ENCODE measurements around the gene ZFYVE16. TPM values are rescaled to one million over a fixed set of nuclear protein-coding genes. Genes with fewer than 3 reads are reported as not detected.

The ZFYVE16 gene
- total and polyA plus RNA-seq, 7 donors: 8.6 to 43.2 (median 29.6) TPM

GRCh38 chr5:80479713-80480112 is 71.8 kb downstream of the ZFYVE16 start:
- no peak overlapping the region for H3K27ac ChIP-seq
- H3K4me1 ChIP-seq: no peaks in the 10 kb centered on the region
- intact Hi-C loops (cut with DNase I): no loop called here
- DNase-seq: no peak
- TF ChIP-seq CTCF (IDR thresholded peaks at IDR 0.05) (no peak), EP300 (IDR thresholded peaks at IDR 0.05) (no peak), POLR2AphosphoS5 (IDR thresholded peaks at IDR 0.05) (no peak), POLR2A (IDR thresholded peaks at IDR 0.05) (no peak)
- H3K36me3 ChIP-seq: peaks cover 0 to 29% (median 6%) of the 10 kb centered on the region in 4 donors
- no peaks in the 10 kb centered on the region for H3K27me3 ChIP-seq
- H3K9me3 ChIP-seq: no peaks in the 10 kb centered on the region
- H3K4me3 ChIP-seq: no peak overlapping the region

DNA sequence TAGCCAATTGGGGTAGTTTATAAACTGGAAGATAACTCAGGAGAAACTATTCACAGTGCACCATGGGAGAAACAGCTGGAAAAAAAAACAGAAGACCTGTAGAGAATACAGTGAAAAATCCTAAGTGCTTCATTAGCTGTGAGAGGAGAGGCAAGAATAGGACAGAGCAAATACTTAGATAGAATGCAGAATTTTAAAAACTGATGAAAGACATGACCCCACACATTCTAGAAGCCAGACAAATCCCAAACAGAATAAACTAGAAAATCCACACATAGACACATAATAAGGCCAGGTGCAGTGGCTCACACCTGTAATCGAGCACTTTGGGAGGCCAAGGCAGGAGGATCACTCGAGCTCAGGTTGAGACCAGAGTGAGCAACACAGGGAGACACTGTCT is 72.5 kb downstream of the ZFYVE16 start:
- intact Hi-C loops (cut with DNase I): no loop called here
- WGBS, 2 donors: 96% methylated on average over 2 of the region's 2 CpGs

DNA sequence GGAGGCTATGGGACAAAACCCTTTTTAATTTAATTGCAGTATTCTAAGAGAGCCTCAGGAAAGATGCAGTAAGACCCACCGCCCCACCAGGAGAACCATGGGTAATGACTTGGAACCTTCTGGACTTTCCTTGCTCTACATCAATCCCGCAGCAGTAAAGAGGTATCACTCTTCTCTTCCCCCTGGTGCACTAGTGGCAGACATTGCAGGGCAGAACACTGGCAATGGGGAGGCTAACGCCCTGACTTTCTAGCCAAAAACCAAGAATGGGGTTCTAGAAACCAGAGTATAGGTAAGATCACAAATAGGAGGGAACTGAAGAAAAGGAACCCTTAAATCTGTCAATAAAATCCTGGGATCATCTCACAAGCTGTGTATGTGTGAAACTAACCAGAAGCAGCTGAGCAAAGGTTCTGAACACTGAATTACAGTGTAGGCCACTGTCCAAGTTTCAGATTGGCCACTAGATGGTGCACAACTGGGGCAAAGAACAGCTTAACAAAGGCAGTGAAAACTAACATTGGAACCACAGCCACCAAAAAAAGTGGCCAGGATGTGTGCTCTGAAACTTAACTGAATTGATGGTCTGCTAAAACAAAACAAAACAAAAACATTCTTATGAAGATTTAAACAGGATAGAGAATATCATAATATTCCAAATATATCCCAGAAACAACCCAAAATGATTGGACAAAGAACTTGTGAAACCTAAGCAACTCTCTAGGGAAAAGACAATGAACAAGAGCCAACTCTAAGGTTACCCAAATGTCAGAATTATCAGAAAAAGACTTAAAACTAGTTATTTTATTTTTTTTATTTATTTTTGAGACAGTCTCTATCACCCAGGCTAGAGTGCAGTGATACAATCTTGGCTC is 73.4 kb downstream of the ZFYVE16 start:
- 90 to 94% methylated on average over 3 of the region's 3 CpGs for WGBS, 2 donors
- no peaks in the 10 kb centered on the region for H3K27me3 ChIP-seq
- H3K27ac ChIP-seq: no peak overlapping the region
- H3K4me3 ChIP-seq: no peak overlapping the region
- no peaks in the 10 kb centered on the region for H3K9me3 ChIP-seq
- intact Hi-C loops (cut with DNase I): no loop called here
- peak in 2 of 4 donors; percentile 16 to 19 for TF ChIP-seq POLR2AphosphoS5 (IDR thresholded peaks at IDR 0.05)
- TF ChIP-seq POLR2A (IDR thresholded peaks at IDR 0.05): no peak
- peak in 3 of 4 experiments; percentile 9 to 58 (median 36) for TF ChIP-seq CTCF (IDR thresholded peaks at IDR 0.05)
- no peak for DNase-seq
- peaks cover 0 to 15% (median under 1%) of the 10 kb centered on the region in 4 donors for H3K36me3 ChIP-seq
- H3K4me1 ChIP-seq: no peaks in the 10 kb centered on the region

More for the DNA sequence above, 72.5 kb downstream of the ZFYVE16 start:
- no peak for DNase-seq
- Histone ChIP-seq H3K9me3 (no peaks in the 10 kb centered on the region), H3K4me1 (no peaks in the 10 kb centered on the region), H3K27me3 (no peaks in the 10 kb centered on the region), H3K36me3 (peaks cover 0 to 23% (median 5%) of the 10 kb centered on the region in 4 donors), H3K4me3 (no peak overlapping the region), H3K27ac (no peak overlapping the region)
- TF ChIP-seq POLR2A (IDR thresholded peaks at IDR 0.05) (no peak), POLR2AphosphoS5 (IDR thresholded peaks at IDR 0.05) (no peak), EP300 (IDR thresholded peaks at IDR 0.05) (no peak), CTCF (IDR thresholded peaks at IDR 0.05) (no peak)

GRCh38 chr5:80482578-80482977 is 74.7 kb downstream of the ZFYVE16 start:
- Histone ChIP-seq H3K4me1 (peaks cover 0 to 8% (median 2%) of the 10 kb centered on the region in 4 donors), H3K9me3 (no peaks in the 10 kb centered on the region), H3K27ac (no peak overlapping the region), H3K4me3 (no peak overlapping the region), H3K36me3 (peaks cover 0 to 2% (median 0%) of the 10 kb centered on the region in 4 donors), H3K27me3 (no peaks in the 10 kb centered on the region)
- no peak for TF ChIP-seq POLR2AphosphoS5 (IDR thresholded peaks at IDR 0.05)
- no peak for TF ChIP-seq CTCF (IDR thresholded peaks at IDR 0.05)
- no peak for TF ChIP-seq EP300 (IDR thresholded peaks at IDR 0.05)
- no peak for TF ChIP-seq POLR2A (IDR thresholded peaks at IDR 0.05)
- WGBS, 2 donors: 74 to 82% methylated on average over 4 of the region's 4 CpGs
- intact Hi-C loops (cut with DNase I): no loop called here
- DNase-seq: no peak

Data from sigmoid colon (tissue), 7 donors.